HG03064 (cell line): ENCODE measurements around the gene BORCS6.
A peak's percentile ranks its signal among the peaks of the same experiment; 100 is the strongest.
"Not testable (repeated sequence)": the region's sequence is repeated elsewhere in the genome, so short reads cannot be mapped to it uniquely, and the experiment has no call there.

Experiments used
- ATAC-seq: cut with Tn5 transposase; IDR thresholded peaks from one replicate; pipeline ENCODE4 v1.9.1; 2021; ENCODE audit warnings: low read depth; ENCODE audit not compliant: unreplicated experiment

BORCS6 gene

GRCh38 chr17:8175795-8176196 is 14.2 kb downstream of the BORCS6 start:
- ATAC-seq: no peak

- ATAC-seq: no peak
Measured at GRCh38 chr17:8173871-8174322, 16.1 kb downstream of the BORCS6 start.

- peak; percentile 60 for ATAC-seq
Measured at GRCh38 chr17:8173056-8173870, 16.7 kb downstream of the BORCS6 start.

- ATAC-seq: not testable (repeated sequence)
Measured at GRCh38 chr17:8170186-8170585, 19.8 kb downstream of the BORCS6 start.

- no peak for ATAC-seq
Measured at GRCh38 chr17:8167526-8167925, 22.5 kb downstream of the BORCS6 start.

- no peak for ATAC-seq
Measured at GRCh38 chr17:8166731-8167130, 23.2 kb downstream of the BORCS6 start.

GRCh38 chr17:8164815-8165131 is 25.2 kb downstream of the BORCS6 start:
- no peak for ATAC-seq

GRCh38 chr17:8163978-8164814 is 25.8 kb downstream of the BORCS6 start:
- no peak for ATAC-seq

- no peak for ATAC-seq
Measured at GRCh38 chr17:8162997-8163977, 26.7 kb downstream of the BORCS6 start.

GRCh38 chr17:8162233-8162996 is 27.6 kb downstream of the BORCS6 start, which contains the start of gene VAMP2:
TSS of gene VAMP2 (minus strand) at chr17:8162948. CDS start at chr17:8162879, 69 bp downstream.
- ATAC-seq: no peak

GRCh38 chr17:8161289-8162232 is 28.4 kb downstream of the BORCS6 start:
- no peak for ATAC-seq

GRCh38 chr17:8160741-8161221 is 29.2 kb downstream of the BORCS6 start:
- ATAC-seq: no peak

GRCh38 chr17:8160224-8160577 is 29.8 kb downstream of the BORCS6 start:
- no peak for ATAC-seq

- no peak for ATAC-seq
Measured at GRCh38 chr17:8159459-8160223, 30.3 kb downstream of the BORCS6 start.

- ATAC-seq: no peak
Measured at GRCh38 chr17:8159032-8159400, 31.0 kb downstream of the BORCS6 start.

- ATAC-seq: no peak
Measured at GRCh38 chr17:8158267-8159031, 31.5 kb downstream of the BORCS6 start.
